ENCODE results near the gene FMNL3. TPM values are rescaled to one million over a fixed set of nuclear protein-coding genes. Genes with fewer than 3 reads are reported as not detected.

FMNL3 gene
- total and polyA plus RNA-seq, 2 of the 13 experiments (the other 11 are each of a cell fraction or from before 2014, with no cell fraction given), result 0.44 to 1.1 TPM

DNA sequence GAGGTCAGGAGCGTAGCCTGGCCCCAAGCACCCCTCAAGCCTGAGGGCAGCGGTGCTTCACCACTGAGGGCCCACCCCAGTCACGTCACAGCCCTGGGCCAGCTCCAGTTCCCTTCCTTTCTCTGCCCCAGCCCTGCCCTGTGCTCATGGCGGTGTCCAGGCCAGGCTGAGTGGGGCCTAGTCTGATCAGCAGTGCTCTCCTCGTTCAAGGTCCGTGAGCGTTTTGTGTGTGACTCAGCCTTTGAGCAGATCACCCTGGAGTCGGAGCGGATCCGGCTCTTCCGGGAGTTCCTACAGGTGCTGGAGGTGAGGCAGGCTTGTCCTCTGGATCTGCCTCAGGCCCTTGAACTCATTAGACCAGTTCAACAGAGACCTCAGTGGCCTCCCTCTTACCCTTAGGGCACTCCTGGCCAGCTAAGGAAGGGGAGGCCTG is 64.8 kb downstream of the FMNL3 start (continued):
- TF ChIP-seq, protein P1, sequence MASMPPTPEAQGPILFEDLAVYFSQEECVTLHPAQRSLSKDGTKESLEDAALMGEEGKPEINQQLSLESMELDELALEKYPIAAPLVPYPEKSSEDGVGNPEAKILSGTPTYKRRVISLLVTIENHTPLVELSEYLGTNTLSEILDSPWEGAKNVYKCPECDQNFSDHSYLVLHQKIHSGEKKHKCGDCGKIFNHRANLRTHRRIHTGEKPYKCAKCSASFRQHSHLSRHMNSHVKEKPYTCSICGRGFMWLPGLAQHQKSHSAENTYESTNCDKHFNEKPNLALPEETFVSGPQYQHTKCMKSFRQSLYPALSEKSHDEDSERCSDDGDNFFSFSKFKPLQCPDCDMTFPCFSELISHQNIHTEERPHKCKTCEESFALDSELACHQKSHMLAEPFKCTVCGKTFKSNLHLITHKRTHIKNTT (CRISPR knock-in tag; IDR thresholded peaks at IDR 0.05), result no peak
- TF ChIP-seq ZSCAN20 (CRISPR knock-in tag; IDR thresholded peaks at IDR 0.05; ENCODE audit: borderline replicate concordance), result no peak
- TF ChIP-seq, protein P2, sequence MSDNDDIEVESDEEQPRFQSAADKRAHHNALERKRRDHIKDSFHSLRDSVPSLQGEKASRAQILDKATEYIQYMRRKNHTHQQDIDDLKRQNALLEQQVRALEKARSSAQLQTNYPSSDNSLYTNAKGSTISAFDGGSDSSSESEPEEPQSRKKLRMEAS (IDR thresholded peaks at IDR 0.05), result peak; percentile 91
- TF ChIP-seq ZNF180 (CRISPR knock-in tag; IDR thresholded peaks at IDR 0.05; ENCODE audit: borderline replicate concordance, low read depth), result no peak
- TF ChIP-seq, protein P3, sequence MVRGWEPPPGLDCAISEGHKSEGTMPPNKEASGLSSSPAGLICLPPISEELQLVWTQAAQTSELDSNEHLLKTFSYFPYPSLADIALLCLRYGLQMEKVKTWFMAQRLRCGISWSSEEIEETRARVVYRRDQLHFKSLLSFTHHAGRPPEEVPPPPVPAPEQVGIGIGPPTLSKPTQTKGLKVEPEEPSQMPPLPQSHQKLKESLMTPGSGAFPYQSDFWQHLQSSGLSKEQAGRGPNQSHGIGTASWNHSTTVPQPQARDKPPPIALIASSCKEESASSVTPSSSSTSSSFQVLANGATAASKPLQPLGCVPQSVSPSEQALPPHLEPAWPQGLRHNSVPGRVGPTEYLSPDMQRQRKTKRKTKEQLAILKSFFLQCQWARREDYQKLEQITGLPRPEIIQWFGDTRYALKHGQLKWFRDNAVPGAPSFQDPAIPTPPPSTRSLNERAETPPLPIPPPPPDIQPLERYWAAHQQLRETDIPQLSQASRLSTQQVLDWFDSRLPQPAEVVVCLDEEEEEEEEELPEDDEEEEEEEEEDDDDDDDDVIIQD (CRISPR knock-in tag; IDR thresholded peaks at IDR 0.05; ENCODE audit: low read depth), result peak; percentile 75; the same call in 1 of the 2 replicates
- peak; percentile 85; the same call in 1 of the 2 replicates for TF ChIP-seq ZNF501 (CRISPR knock-in tag; IDR thresholded peaks at IDR 0.05)
- TF ChIP-seq ZSCAN31 (CRISPR knock-in tag; IDR thresholded peaks at IDR 0.05; ENCODE audit: low read depth), result peak; percentile 39; the same call in 1 of the 2 replicates
- peak; percentile 75 for TF ChIP-seq SALL1 (CRISPR knock-in tag; IDR thresholded peaks at IDR 0.05)
- TF ChIP-seq ZZZ3 (CRISPR knock-in tag; IDR thresholded peaks at IDR 0.05; ENCODE audit: borderline replicate concordance), result peak; percentile 32; the same call in 1 of the 2 replicates
- no peak for TF ChIP-seq ZNF557 (CRISPR knock-in tag; IDR thresholded peaks at IDR 0.05)
- TF ChIP-seq NR1H2 (CRISPR knock-in tag; IDR thresholded peaks at IDR 0.05; ENCODE audit: borderline replicate concordance, low read depth), result no peak
- TF ChIP-seq HNRNPH1 (optimal IDR thresholded peaks at IDR 0.05; ENCODE audit: low read depth, low read length), result no peak
- peak; percentile 46; the same call in 1 of the 2 replicates for TF ChIP-seq HNRNPL (IDR thresholded peaks at IDR 0.05; ENCODE audit: low read depth, low read length)
- TF ChIP-seq ZNF644 (CRISPR knock-in tag; IDR thresholded peaks at IDR 0.05; ENCODE audit: low read depth), result 0 out of 2 replicates have a peak, but pooled peaks have one; percentile 34
- no peak for TF ChIP-seq GPN1 (CRISPR knock-in tag; IDR thresholded peaks at IDR 0.05; ENCODE audit: borderline replicate concordance)
- TF ChIP-seq ZSCAN22 (CRISPR knock-in tag; IDR thresholded peaks at IDR 0.05), result 0 out of 2 replicates have a peak, but pooled peaks have one; percentile 4
- peak; percentile 96 for TF ChIP-seq BRD4 (CRISPR knock-in tag; IDR thresholded peaks at IDR 0.05)
- TF ChIP-seq SOX6 (IDR thresholded peaks at IDR 0.05), result no peak
- peak; percentile 44; the same call in 1 of the 2 replicates for TF ChIP-seq SOX6 (CRISPR knock-in tag; IDR thresholded peaks at IDR 0.05)
- TF ChIP-seq, protein P4, sequence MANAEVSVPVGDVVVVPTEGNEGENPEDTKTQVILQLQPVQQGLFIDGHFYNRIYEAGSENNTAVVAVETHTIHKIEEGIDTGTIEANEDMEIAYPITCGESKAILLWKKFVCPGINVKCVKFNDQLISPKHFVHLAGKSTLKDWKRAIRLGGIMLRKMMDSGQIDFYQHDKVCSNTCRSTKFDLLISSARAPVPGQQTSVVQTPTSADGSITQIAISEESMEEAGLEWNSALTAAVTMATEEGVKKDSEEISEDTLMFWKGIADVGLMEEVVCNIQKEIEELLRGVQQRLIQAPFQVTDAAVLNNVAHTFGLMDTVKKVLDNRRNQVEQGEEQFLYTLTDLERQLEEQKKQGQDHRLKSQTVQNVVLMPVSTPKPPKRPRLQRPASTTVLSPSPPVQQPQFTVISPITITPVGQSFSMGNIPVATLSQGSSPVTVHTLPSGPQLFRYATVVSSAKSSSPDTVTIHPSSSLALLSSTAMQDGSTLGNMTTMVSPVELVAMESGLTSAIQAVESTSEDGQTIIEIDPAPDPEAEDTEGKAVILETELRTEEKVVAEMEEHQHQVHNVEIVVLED (CRISPR knock-in tag; IDR thresholded peaks at IDR 0.05; ENCODE audit: borderline replicate concordance), result peak; percentile 45; the same call in 1 of the 2 replicates
- no peak for TF ChIP-seq NFIC (IDR thresholded peaks at IDR 0.05; ENCODE audit: low read length)
- no peak; the same call in 1 of the 2 replicates for TF ChIP-seq ZNF629 (CRISPR knock-in tag; conservative IDR thresholded peaks at IDR 0.05)
- peak; percentile 58; the same call in 1 of the 2 replicates for TF ChIP-seq YEATS4 (CRISPR knock-in tag; IDR thresholded peaks at IDR 0.05; ENCODE audit: borderline replicate concordance)
- TF ChIP-seq, protein P5, sequence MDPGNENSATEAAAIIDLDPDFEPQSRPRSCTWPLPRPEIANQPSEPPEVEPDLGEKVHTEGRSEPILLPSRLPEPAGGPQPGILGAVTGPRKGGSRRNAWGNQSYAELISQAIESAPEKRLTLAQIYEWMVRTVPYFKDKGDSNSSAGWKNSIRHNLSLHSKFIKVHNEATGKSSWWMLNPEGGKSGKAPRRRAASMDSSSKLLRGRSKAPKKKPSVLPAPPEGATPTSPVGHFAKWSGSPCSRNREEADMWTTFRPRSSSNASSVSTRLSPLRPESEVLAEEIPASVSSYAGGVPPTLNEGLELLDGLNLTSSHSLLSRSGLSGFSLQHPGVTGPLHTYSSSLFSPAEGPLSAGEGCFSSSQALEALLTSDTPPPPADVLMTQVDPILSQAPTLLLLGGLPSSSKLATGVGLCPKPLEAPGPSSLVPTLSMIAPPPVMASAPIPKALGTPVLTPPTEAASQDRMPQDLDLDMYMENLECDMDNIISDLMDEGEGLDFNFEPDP (CRISPR knock-in tag; conservative IDR thresholded peaks at IDR 0.05), result no peak
